HG03460 (cell line): Measurements from ENCODE around the gene MAPK11.
"Not testable (repeated sequence)": the region's sequence is repeated elsewhere in the genome, so short reads cannot be mapped to it uniquely, and the experiment has no call there.

Experiments used
- ATAC-seq: cut with Tn5 transposase; IDR thresholded peaks from one replicate; pipeline ENCODE4 v1.9.1; 2021; ENCODE audit not compliant: unreplicated experiment

MAPK11 gene

GRCh38 chr22:50278956-50279619, 8.9 kb upstream of the MAPK11 start:
- no peak for ATAC-seq

GRCh38 chr22:50278461-50278860, 8.3 kb upstream of the MAPK11 start:
- no peak for ATAC-seq

GRCh38 chr22:50277761-50278160, 7.6 kb upstream of the MAPK11 start:
- ATAC-seq: no peak

GRCh38 chr22:50276143-50276542, 6.0 kb upstream of the MAPK11 start:
- no peak for ATAC-seq

- ATAC-seq: no peak
Observed at GRCh38 chr22:50275181-50276055, 5.2 kb upstream of the MAPK11 start.

GRCh38 chr22:50274771-50275170, 4.6 kb upstream of the MAPK11 start:
- no peak for ATAC-seq

GRCh38 chr22:50274311-50274710, 4.1 kb upstream of the MAPK11 start:
- ATAC-seq: no peak

- ATAC-seq: not testable (repeated sequence)
Observed at GRCh38 chr22:50273781-50274180, 3.6 kb upstream of the MAPK11 start.

GRCh38 chr22:50273352-50273751, 3.2 kb upstream of the MAPK11 start:
- not testable (repeated sequence) for ATAC-seq

GRCh38 chr22:50272044-50272802, 2.0 kb upstream of the MAPK11 start:
- no peak for ATAC-seq

- no peak for ATAC-seq
Observed at GRCh38 chr22:50271519-50271970, 1.4 kb upstream of the MAPK11 start.

- no peak for ATAC-seq
Observed at GRCh38 chr22:50270666-50271394, 650 bp upstream of the MAPK11 start.

- ATAC-seq: no peak
Observed at GRCh38 chr22:50269573-50269969, 609 bp downstream of the MAPK11 start.

GRCh38 chr22:50268655-50269113, 1.5 kb downstream of the MAPK11 start:
- ATAC-seq: no peak

- ATAC-seq: no peak
Observed at GRCh38 chr22:50267591-50268390, 2.4 kb downstream of the MAPK11 start.

- ATAC-seq: no peak
Observed at GRCh38 chr22:50266994-50267393, 3.2 kb downstream of the MAPK11 start.

- no peak for ATAC-seq
Observed at GRCh38 chr22:50264946-50265669, 5.1 kb downstream of the MAPK11 start.

GRCh38 chr22:50264104-50264745, 6.0 kb downstream of the MAPK11 start:
- ATAC-seq: no peak
